ENCODE data around the gene TRAF2.

TRAF2 gene

DNA sequence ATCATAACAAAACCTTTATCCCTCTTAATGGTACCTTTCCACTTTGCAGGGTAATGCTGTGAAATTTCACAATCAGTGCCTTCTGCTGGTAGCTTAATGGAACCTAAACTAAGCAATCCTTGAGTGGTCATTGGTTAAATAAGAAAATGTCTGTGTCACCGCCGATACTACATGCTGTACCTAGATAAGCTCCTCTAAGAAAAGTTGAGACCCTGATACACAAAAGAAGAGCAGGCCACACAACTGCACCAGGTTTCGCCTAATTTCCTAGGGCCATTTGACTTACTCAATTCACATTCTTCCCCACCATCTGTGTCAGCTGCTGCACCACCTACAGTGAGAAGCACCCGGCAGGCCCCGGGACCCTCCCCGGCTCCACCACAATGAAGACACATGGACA is 11.2 kb upstream of the TRAF2 start:
- TF ChIP-seq SNAI2 (CRISPR knock-in tag; IDR thresholded peaks at IDR 0.05) (no peak), ZNF70 (CRISPR knock-in tag; IDR thresholded peaks at IDR 0.05) (no peak)
- TF ChIP-seq, protein P1, sequence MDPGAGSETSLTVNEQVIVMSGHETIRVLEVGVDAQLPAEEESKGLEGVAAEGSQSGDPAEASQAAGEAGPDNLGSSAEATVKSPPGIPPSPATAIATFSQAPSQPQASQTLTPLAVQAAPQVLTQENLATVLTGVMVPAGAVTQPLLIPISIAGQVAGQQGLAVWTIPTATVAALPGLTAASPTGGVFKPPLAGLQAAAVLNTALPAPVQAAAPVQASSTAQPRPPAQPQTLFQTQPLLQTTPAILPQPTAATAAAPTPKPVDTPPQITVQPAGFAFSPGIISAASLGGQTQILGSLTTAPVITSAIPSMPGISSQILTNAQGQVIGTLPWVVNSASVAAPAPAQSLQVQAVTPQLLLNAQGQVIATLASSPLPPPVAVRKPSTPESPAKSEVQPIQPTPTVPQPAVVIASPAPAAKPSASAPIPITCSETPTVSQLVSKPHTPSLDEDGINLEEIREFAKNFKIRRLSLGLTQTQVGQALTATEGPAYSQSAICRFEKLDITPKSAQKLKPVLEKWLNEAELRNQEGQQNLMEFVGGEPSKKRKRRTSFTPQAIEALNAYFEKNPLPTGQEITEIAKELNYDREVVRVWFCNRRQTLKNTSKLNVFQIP (CRISPR knock-in tag; IDR thresholded peaks at IDR 0.05; ENCODE audit: borderline replicate concordance, low read depth): no peak
- no peak for ATAC-seq

DNA sequence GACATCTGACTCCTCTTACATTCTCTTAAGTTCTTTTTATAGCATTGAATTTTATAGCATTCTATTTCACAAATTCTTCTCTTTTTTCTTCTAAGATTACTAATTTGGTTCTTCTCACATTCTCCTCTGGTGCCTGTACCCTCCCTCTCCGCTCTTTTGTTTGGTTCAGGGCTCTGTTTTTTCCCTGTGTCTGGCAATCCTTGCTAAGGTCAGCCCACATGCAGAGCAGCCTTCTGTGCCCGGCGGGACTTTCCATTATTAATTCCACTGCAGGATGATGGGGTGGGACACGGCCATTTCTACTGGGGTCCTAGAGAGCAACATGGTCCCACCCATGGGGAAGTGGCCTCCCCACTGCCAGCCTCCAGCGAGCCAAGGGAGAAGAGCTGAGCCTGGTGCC is 9.8 kb upstream of the TRAF2 start:
- no peak for ATAC-seq
- TF ChIP-seq, protein P2, sequence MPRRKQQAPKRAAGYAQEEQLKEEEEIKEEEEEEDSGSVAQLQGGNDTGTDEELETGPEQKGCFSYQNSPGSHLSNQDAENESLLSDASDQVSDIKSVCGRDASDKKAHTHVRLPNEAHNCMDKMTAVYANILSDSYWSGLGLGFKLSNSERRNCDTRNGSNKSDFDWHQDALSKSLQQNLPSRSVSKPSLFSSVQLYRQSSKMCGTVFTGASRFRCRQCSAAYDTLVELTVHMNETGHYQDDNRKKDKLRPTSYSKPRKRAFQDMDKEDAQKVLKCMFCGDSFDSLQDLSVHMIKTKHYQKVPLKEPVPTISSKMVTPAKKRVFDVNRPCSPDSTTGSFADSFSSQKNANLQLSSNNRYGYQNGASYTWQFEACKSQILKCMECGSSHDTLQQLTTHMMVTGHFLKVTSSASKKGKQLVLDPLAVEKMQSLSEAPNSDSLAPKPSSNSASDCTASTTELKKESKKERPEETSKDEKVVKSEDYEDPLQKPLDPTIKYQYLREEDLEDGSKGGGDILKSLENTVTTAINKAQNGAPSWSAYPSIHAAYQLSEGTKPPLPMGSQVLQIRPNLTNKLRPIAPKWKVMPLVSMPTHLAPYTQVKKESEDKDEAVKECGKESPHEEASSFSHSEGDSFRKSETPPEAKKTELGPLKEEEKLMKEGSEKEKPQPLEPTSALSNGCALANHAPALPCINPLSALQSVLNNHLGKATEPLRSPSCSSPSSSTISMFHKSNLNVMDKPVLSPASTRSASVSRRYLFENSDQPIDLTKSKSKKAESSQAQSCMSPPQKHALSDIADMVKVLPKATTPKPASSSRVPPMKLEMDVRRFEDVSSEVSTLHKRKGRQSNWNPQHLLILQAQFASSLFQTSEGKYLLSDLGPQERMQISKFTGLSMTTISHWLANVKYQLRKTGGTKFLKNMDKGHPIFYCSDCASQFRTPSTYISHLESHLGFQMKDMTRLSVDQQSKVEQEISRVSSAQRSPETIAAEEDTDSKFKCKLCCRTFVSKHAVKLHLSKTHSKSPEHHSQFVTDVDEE (CRISPR knock-in tag; IDR thresholded peaks at IDR 0.05): no peak
- TF ChIP-seq ZC3H10 (CRISPR knock-in tag; IDR thresholded peaks at IDR 0.05): no peak
- no peak for TF ChIP-seq ZNF8 (CRISPR knock-in tag; IDR thresholded peaks at IDR 0.05)
- TF ChIP-seq CSDC2 (CRISPR knock-in tag; IDR thresholded peaks at IDR 0.05): no peak
- TF ChIP-seq, protein P1 (CRISPR knock-in tag; IDR thresholded peaks at IDR 0.05; ENCODE audit: borderline replicate concordance, low read depth): no peak

DNA sequence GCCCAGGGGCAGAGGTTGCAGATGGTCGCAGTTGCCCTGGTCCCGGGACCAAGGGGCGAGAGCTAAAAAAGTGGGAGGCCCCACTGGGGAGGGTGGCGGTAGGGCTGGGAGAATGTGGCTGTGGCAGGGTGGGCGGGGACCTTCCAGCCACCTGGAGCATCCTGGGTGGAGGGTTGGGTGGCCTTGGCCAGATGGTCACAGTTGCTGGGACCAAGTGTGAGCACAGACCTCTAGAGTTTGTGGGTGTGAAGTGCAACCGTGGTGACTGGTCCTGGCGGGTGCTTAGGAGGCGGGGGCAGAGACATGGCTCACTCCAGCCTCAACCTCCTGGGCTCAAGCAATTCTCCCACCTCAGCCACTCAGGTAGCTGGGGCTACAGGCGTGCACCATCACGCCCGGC is 5.7 kb upstream of the TRAF2 start:
- no peak for ATAC-seq
- TF ChIP-seq, protein P3, sequence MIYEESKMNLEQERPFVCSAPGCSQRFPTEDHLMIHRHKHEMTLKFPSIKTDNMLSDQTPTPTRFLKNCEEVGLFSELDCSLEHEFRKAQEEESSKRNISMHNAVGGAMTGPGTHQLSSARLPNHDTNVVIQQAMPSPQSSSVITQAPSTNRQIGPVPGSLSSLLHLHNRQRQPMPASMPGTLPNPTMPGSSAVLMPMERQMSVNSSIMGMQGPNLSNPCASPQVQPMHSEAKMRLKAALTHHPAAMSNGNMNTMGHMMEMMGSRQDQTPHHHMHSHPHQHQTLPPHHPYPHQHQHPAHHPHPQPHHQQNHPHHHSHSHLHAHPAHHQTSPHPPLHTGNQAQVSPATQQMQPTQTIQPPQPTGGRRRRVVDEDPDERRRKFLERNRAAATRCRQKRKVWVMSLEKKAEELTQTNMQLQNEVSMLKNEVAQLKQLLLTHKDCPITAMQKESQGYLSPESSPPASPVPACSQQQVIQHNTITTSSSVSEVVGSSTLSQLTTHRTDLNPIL (CRISPR knock-in tag; IDR thresholded peaks at IDR 0.05; ENCODE audit: low read depth): no peak
- TF ChIP-seq, protein P4, sequence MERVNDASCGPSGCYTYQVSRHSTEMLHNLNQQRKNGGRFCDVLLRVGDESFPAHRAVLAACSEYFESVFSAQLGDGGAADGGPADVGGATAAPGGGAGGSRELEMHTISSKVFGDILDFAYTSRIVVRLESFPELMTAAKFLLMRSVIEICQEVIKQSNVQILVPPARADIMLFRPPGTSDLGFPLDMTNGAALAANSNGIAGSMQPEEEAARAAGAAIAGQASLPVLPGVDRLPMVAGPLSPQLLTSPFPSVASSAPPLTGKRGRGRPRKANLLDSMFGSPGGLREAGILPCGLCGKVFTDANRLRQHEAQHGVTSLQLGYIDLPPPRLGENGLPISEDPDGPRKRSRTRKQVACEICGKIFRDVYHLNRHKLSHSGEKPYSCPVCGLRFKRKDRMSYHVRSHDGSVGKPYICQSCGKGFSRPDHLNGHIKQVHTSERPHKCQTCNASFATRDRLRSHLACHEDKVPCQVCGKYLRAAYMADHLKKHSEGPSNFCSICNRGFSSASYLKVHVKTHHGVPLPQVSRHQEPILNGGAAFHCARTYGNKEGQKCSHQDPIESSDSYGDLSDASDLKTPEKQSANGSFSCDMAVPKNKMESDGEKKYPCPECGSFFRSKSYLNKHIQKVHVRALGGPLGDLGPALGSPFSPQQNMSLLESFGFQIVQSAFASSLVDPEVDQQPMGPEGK (CRISPR knock-in tag; IDR thresholded peaks at IDR 0.05; ENCODE audit: borderline replicate concordance): no peak
- TF ChIP-seq ZNF8 (CRISPR knock-in tag; IDR thresholded peaks at IDR 0.05) (no peak), PPARA (CRISPR knock-in tag; IDR thresholded peaks at IDR 0.05; ENCODE audit: borderline replicate concordance) (no peak), SNAI2 (CRISPR knock-in tag; IDR thresholded peaks at IDR 0.05) (no peak), OSR1 (CRISPR knock-in tag; IDR thresholded peaks at IDR 0.05) (no peak), TOX (CRISPR knock-in tag; IDR thresholded peaks at IDR 0.05; ENCODE audit: borderline replicate concordance) (no peak), RARB (CRISPR knock-in tag; IDR thresholded peaks at IDR 0.05) (no peak), ZNF565 (CRISPR knock-in tag; conservative IDR thresholded peaks at IDR 0.05; ENCODE audit: low read depth) (no peak), ZNF70 (CRISPR knock-in tag; IDR thresholded peaks at IDR 0.05) (no peak), TCF4 (CRISPR knock-in tag; IDR thresholded peaks at IDR 0.05; ENCODE audit: borderline replicate concordance) (no peak), ISL1 (CRISPR knock-in tag; IDR thresholded peaks at IDR 0.05) (no peak)
- TF ChIP-seq, protein P2 (CRISPR knock-in tag; IDR thresholded peaks at IDR 0.05): no peak
